ENCODE data around the gene DHX16. TPM values are rescaled to one million over a fixed set of nuclear protein-coding genes. Genes with fewer than 3 reads are reported as not detected.
A peak's percentile ranks its signal among the peaks of the same experiment; 100 is the strongest.

DHX16 gene
- total and polyA plus RNA-seq, 9 of the 15 experiments (the other 6 are each of a cell fraction or from before 2014, with no cell fraction given): 14.6 to 66.1 (median 47.5) TPM

DNA sequence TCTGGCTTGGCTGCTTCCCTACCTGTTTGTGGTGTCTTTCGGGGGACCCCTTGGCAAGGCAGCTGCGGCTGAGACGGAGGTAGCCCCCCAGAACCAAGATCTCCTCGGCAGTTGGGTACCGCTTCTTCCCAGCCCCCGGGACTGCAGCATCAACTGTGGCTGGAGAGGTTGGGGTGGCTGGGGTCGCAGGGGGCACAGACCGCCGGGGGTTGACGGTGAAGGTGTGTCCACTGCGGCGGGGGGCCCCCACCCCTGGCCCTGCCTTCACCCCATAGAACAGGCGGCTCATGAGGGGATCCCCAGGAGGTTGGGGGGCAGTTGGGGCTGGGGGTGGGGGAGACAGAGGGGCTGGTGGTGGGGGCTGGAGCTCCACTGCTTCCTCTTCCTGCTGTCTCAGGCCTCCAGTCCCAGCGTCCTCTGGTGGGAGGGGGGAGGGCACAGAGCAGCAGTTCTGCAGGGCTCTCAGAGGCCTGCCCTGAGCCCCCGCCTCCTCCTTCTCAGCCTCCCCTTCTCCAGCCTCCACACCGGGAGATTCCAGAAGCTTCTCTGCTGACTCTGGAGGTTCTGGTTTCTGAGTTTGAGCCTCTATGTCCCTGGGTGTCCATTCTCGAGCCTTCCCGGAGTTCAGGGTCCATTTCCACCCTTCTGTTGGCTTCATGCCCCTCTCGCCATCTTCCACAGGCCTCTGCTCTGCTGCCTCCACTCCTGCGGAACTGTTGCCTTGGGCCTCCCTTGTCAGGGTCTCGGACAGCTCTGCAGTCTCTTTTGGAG lies 11.8 kb upstream of the DHX16 start (continued):
- TF ChIP-seq, protein P1, sequence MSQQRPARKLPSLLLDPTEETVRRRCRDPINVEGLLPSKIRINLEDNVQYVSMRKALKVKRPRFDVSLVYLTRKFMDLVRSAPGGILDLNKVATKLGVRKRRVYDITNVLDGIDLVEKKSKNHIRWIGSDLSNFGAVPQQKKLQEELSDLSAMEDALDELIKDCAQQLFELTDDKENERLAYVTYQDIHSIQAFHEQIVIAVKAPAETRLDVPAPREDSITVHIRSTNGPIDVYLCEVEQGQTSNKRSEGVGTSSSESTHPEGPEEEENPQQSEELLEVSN (IDR thresholded peaks at IDR 0.05; ENCODE audit: borderline replicate concordance in 1 of 2, extremely low read depth in 1 of 2, insufficient read depth in 1 of 2, insufficient read length in 1 of 2, low read depth in 1 of 2, low read length in 1 of 2, poor library complexity in 1 of 2, severe bottlenecking in 1 of 2): no peak
- TF ChIP-seq XRCC5 (IDR thresholded peaks at IDR 0.05; ENCODE audit: low read depth, low read length) (no peak), ZNF436 (CRISPR knock-in tag; IDR thresholded peaks at IDR 0.05) (no peak), TCFL5 (CRISPR knock-in tag; conservative IDR thresholded peaks at IDR 0.05) (no peak), HMGN3 (IDR thresholded peaks at IDR 0.05; ENCODE audit: borderline replicate concordance, extremely low read depth, insufficient read length, low read depth, low read length) (no peak), RBM14 (IDR thresholded peaks at IDR 0.05; ENCODE audit: borderline replicate concordance, insufficient read depth, low read depth, low read length) (no peak), ZNF589 (CRISPR knock-in tag; IDR thresholded peaks at IDR 0.05; ENCODE audit: low read depth) (no peak), ARID1B (IDR thresholded peaks at IDR 0.05) (no peak), ZNF263 (CRISPR knock-in tag; IDR thresholded peaks at IDR 0.05; ENCODE audit: borderline replicate concordance) (no peak), XRCC3 (IDR thresholded peaks at IDR 0.05) (no peak), THRAP3 (IDR thresholded peaks at IDR 0.05; ENCODE audit: borderline replicate concordance) (no peak), TCF7L2 (IDR thresholded peaks at IDR 0.05; ENCODE audit: low read depth, low read length) (no peak), HNRNPUL1 (IDR thresholded peaks at IDR 0.05; ENCODE audit: low read length) (no peak), SMAD3 (CRISPR knock-in tag; conservative IDR thresholded peaks at IDR 0.05) (no peak), ZNF583 (CRISPR knock-in tag; IDR thresholded peaks at IDR 0.05) (no peak), BRCA1 (IDR thresholded peaks at IDR 0.05) (no peak), BRCA1 (CRISPR knock-in tag; IDR thresholded peaks at IDR 0.05) (no peak), ZBTB1 (CRISPR knock-in tag; IDR thresholded peaks at IDR 0.05; ENCODE audit: borderline replicate concordance, low read depth) (no peak), DPF2 (IDR thresholded peaks at IDR 0.05) (peak; percentile 18; the same call in 1 of the 2 replicates), ZNF133 (CRISPR knock-in tag; IDR thresholded peaks at IDR 0.05) (no peak), ZNF778 (CRISPR knock-in tag; IDR thresholded peaks at IDR 0.05) (no peak), MAFK (IDR thresholded peaks at IDR 0.05; ENCODE audit: low read length) (no peak), PCBP2 (IDR thresholded peaks at IDR 0.05; ENCODE audit: low read depth, low read length, poor library complexity, severe bottlenecking) (no peak), RFX7 (CRISPR knock-in tag; IDR thresholded peaks at IDR 0.05) (no peak), CBX2 (IDR thresholded peaks at IDR 0.05; ENCODE audit: insufficient read depth, low read length, poor library complexity, severe bottlenecking) (no peak), GATAD2B (IDR thresholded peaks at IDR 0.05; ENCODE audit: borderline replicate concordance) (no peak), IRF2 (CRISPR knock-in tag; IDR thresholded peaks at IDR 0.05) (no peak)
- TF ChIP-seq, protein P2, sequence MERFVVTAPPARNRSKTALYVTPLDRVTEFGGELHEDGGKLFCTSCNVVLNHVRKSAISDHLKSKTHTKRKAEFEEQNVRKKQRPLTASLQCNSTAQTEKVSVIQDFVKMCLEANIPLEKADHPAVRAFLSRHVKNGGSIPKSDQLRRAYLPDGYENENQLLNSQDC (CRISPR knock-in tag; IDR thresholded peaks at IDR 0.05): no peak
- TF ChIP-seq, protein P3, sequence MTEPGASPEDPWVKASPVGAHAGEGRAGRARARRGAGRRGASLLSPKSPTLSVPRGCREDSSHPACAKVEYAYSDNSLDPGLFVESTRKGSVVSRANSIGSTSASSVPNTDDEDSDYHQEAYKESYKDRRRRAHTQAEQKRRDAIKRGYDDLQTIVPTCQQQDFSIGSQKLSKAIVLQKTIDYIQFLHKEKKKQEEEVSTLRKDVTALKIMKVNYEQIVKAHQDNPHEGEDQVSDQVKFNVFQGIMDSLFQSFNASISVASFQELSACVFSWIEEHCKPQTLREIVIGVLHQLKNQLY (CRISPR knock-in tag; conservative IDR thresholded peaks at IDR 0.05): no peak

Measured in K562 (cell line).